ENCODE measurements around the gene PTPRD.

PTPRD gene

GRCh38 chr9:10274175-10274574 lies 338.6 kb downstream of the PTPRD start:
- Histone ChIP-seq H3K9me3 (ENCODE audit: control insufficient read depth, insufficient read depth, low read length) (no peaks in the 10 kb centered on the region), H3K27me3 (ENCODE audit: control insufficient read depth, low read length) (no peaks in the 10 kb centered on the region), H3K4me1 (ENCODE audit: control insufficient read depth, low read length) (no peaks in the 10 kb centered on the region), H3K4me3 (ENCODE audit: low read length) (no peak overlapping the region), H3K27ac (ENCODE audit: low read depth, low read length) (no peak overlapping the region), H3K79me2 (ENCODE audit: control insufficient read depth, low read length) (no peaks in the 10 kb centered on the region), H3K9me2 (replicated peaks; ENCODE audit: control insufficient read depth, low read length) (no peaks in the 10 kb centered on the region), H3F3A (ENCODE audit: control insufficient read depth, insufficient read depth) (no peaks in the 10 kb centered on the region), H3K36me3 (ENCODE audit: control insufficient read depth, low read length) (no peaks in the 10 kb centered on the region), H3K4me2 (ENCODE audit: low read length) (no peak overlapping the region), H4K20me1 (ENCODE audit: control insufficient read depth, insufficient read depth, low read depth, low read length) (no peaks in the 10 kb centered on the region)
- TF ChIP-seq, protein P1, sequence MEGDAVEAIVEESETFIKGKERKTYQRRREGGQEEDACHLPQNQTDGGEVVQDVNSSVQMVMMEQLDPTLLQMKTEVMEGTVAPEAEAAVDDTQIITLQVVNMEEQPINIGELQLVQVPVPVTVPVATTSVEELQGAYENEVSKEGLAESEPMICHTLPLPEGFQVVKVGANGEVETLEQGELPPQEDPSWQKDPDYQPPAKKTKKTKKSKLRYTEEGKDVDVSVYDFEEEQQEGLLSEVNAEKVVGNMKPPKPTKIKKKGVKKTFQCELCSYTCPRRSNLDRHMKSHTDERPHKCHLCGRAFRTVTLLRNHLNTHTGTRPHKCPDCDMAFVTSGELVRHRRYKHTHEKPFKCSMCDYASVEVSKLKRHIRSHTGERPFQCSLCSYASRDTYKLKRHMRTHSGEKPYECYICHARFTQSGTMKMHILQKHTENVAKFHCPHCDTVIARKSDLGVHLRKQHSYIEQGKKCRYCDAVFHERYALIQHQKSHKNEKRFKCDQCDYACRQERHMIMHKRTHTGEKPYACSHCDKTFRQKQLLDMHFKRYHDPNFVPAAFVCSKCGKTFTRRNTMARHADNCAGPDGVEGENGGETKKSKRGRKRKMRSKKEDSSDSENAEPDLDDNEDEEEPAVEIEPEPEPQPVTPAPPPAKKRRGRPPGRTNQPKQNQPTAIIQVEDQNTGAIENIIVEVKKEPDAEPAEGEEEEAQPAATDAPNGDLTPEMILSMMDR (IDR thresholded peaks at IDR 0.05; ENCODE audit: low read depth, low read length, poor library complexity, severe bottlenecking): no peak

- no peaks in the 10 kb centered on the region for H3K79me2 ChIP-seq (ENCODE audit: control insufficient read depth, low read length)
- TF ChIP-seq, protein P1 (IDR thresholded peaks at IDR 0.05; ENCODE audit: low read depth, low read length, poor library complexity, severe bottlenecking): no peak
- no peak for TF ChIP-seq EZH2phosphoT487 (IDR thresholded peaks at IDR 0.05; ENCODE audit: borderline replicate concordance, low read length)
- no peaks in the 10 kb centered on the region for H3K27me3 ChIP-seq (ENCODE audit: control insufficient read depth, low read length)
- H3K27ac ChIP-seq (ENCODE audit: low read depth, low read length): no peak overlapping the region
- no peaks in the 10 kb centered on the region for H3F3A ChIP-seq (ENCODE audit: control insufficient read depth, insufficient read depth)
- H4K20me1 ChIP-seq (ENCODE audit: control insufficient read depth, insufficient read depth, low read depth, low read length): no peaks in the 10 kb centered on the region
- H3K9me2 ChIP-seq (replicated peaks; ENCODE audit: control insufficient read depth, low read length): no peaks in the 10 kb centered on the region
- no peak overlapping the region for H3K4me3 ChIP-seq (ENCODE audit: low read length)
- H3K4me1 ChIP-seq (ENCODE audit: control insufficient read depth, low read length): no peaks in the 10 kb centered on the region
- no peaks in the 10 kb centered on the region for H3K36me3 ChIP-seq (ENCODE audit: control insufficient read depth, low read length)
- H3K9me3 ChIP-seq (ENCODE audit: control insufficient read depth, insufficient read depth, low read length): no peaks in the 10 kb centered on the region
- no peak overlapping the region for H3K4me2 ChIP-seq (ENCODE audit: low read length)
Observed at GRCh38 chr9:10272830-10273229, 340.0 kb downstream of the PTPRD start.

- no peak overlapping the region for H3K4me3 ChIP-seq (ENCODE audit: low read length)
- no peak overlapping the region for H3K27ac ChIP-seq (ENCODE audit: low read depth, low read length)
- no peak overlapping the region for H3K4me2 ChIP-seq (ENCODE audit: low read length)
- no peaks in the 10 kb centered on the region for H3K36me3 ChIP-seq (ENCODE audit: control insufficient read depth, low read length)
- no peaks in the 10 kb centered on the region for H3K9me3 ChIP-seq (ENCODE audit: control insufficient read depth, insufficient read depth, low read length)
- no peaks in the 10 kb centered on the region for H4K20me1 ChIP-seq (ENCODE audit: control insufficient read depth, insufficient read depth, low read depth, low read length)
- H3F3A ChIP-seq (ENCODE audit: control insufficient read depth, insufficient read depth): no peaks in the 10 kb centered on the region
- H3K9me2 ChIP-seq (replicated peaks; ENCODE audit: control insufficient read depth, low read length): no peaks in the 10 kb centered on the region
- H3K27me3 ChIP-seq (ENCODE audit: control insufficient read depth, low read length): no peaks in the 10 kb centered on the region
- H3K4me1 ChIP-seq (ENCODE audit: control insufficient read depth, low read length): no peaks in the 10 kb centered on the region
- H3K79me2 ChIP-seq (ENCODE audit: control insufficient read depth, low read length): no peaks in the 10 kb centered on the region
- TF ChIP-seq, protein P1 (IDR thresholded peaks at IDR 0.05; ENCODE audit: low read depth, low read length, poor library complexity, severe bottlenecking): peak; percentile 61
- no peak for TF ChIP-seq EZH2phosphoT487 (IDR thresholded peaks at IDR 0.05; ENCODE audit: borderline replicate concordance, low read length)
Observed at GRCh38 chr9:10268531-10269485, 344.0 kb downstream of the PTPRD start.

Measured in DOHH2 (cell line).